NCI-H510A treated with DMSO at 0.1 percent for 48 hours (cell line): ENCODE data around the gene GABPB1.
"Not testable (repeated sequence)": the region's sequence is repeated elsewhere in the genome, so short reads cannot be mapped to it uniquely, and the experiment has no call there.

Source experiments
- DNase-seq: peaks from one replicate; lab custom pipeline; 2025; lab: John Stamatoyannopoulos, UW

GABPB1 gene

GRCh38 chr15:50354838-50355618, at the start of gene GABPB1:
Gene GABPB1, minus strand, starts transcription at chr15:50355198. Its CDS starts 45,400 bp downstream, at chr15:50309798.
- DNase-seq = peak; percentile 71

- not testable (repeated sequence) for DNase-seq
Measured at GRCh38 chr15:50391561-50391960, 36.6 kb upstream of the GABPB1 start.

DNA sequence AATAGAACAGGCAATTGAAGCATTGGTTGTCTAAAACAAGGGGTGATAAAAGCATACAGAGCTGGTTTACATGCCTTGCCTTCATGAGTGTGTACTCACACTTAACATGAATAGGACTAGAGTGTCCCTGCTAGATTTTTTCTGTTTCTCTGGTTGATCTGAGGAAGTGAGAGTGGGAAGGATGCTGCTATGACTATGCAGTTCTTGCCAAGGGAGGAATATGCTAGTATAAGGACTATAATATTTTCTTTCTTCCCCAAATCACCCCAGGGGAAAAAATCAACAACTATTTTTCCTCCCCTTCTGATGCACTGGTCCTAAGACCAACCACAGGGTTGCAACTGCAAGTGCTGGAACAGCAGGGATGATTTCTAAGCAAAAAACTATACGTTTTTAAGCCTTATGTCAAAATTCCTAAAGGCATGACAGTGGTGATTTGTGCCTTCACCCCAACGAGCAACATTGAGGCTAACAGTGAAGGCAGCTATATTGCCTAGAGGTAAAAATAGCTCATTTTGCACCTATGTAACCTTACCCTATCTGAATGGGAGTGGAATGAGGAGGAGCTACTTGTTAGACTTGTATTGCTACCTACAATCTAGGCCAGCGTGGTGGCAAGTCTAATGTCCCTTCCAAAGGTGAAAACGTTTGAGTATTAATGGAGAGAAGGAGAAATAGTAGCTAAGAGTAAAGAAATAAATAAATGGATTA, 35.7 kb upstream of the GABPB1 start:
- peak; percentile 41 for DNase-seq

- DNase-seq = not testable (repeated sequence)
Measured at GRCh38 chr15:50382408-50382807, 27.4 kb upstream of the GABPB1 start.

DNA sequence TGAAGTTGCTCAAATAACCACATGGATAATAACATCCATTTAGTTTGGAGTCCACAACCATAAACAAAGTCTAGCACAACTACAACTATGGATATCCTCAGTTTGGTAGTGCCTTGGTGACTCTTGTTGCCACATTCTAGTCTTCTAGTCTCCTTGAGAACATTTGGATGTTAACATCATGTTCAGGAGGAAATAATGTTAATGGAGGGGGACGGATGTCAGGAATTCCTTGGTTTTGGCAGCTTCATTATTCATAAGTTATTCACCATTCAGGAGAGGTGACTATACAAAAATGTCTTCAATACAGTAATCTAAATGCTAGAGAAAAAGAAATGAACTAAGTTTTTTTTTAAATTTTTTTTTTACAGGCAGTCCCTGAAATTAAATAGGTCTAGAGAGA, 26.4 kb upstream of the GABPB1 start:
- DNase-seq = no peak

DNA sequence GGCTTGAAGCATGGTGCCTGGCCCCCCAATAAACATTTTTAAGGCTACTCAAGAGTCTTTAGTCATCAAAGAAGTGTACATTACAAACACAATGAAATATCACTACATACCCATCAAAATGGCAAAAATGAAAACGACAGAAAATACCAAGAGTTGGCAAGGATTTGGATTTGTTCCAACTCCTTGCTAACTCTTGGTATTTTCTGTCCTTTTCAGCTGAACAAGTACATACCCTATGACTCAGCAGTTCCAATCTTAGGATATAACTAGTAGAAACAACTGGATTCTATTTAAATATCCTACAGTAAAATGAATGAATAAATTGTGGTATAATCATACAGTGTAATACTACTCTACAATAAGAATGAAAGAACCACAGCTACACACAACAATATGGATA, 25.1 kb upstream of the GABPB1 start:
- no peak for DNase-seq

GRCh38 chr15:50379413-50379812, 24.4 kb upstream of the GABPB1 start:
- DNase-seq = not testable (repeated sequence)

DNA sequence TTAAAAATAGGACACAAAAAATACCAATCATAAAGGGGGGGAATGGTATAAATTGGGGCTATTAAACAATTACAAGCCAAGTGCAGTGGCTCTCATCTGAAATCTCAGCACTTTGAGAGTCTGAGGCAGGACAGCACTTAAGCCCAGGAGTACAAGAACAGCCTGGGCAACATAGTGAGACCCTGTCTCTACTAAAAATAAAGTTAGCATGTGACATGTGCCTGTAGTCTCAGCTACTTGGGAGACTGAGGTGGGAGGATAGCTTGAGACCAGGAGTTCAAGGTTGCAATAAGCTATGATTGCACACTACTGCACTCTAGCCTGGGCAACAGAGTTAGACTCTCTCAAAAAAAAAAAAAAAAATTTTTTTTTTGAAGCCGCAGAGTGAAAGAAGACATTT, 23.8 kb upstream of the GABPB1 start:
- no peak for DNase-seq

DNA sequence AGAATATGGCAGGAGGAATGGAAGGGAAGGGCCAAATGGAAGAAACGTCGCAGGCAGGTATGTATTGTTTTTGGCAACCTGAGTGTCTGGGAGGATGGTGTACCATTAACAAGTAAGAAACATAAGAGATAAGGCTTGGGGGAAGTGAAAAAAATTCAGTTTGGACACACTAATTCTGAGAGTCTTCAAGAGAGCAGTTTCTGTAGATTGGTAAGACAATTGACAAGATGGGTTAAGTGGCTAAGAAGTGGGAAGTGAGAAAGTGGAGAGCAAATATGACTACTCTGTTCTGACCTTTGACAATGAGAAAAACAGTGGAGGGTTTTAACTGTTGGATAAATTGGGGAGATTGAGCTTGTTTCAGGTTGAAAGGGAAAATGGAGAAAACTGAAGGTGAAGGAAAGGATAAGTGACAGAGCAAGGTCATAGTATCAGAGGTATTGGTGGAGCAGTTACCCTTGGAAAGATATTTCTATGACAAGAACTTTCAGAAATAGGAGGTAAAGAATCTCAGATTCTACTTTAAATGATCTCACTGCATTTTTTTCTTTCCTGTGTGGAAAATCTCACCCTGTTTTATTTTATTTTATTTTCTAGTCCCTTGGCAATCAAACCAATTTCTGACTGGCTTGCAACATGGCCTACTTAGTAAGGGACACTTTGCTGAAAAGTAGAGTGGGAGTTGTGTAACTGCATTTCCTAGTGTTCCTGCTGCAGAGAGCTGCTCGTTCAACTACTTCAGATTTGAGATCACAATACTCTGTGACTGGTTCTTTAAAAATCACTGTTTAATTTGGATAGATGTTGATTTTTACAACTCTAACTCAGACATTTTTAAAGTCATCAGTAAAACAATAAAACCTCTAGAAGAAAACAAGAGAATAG, 23.1 kb upstream of the GABPB1 start:
- no peak for DNase-seq

- not testable (repeated sequence) for DNase-seq
Measured at GRCh38 chr15:50369564-50369963, 14.6 kb upstream of the GABPB1 start.

DNA sequence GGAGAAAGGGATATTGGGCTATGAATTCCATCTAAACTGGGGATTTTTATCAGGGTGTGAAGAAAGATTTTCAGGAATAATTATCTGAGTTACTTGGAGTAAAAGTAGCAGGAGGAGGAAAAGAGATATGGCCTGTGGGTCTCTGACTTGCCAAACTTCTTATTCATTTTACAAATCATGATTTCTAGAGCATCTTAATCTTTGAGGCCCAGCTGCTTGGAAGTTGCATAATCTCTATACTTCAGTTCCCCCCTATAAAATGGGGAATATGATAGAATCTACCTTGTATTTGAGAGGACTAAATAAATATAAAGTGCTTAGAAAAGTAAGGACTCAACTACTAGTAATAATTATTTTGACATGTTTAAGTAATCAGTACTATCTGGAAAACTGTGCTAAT, 11.0 kb upstream of the GABPB1 start:
- DNase-seq = no peak

DNA sequence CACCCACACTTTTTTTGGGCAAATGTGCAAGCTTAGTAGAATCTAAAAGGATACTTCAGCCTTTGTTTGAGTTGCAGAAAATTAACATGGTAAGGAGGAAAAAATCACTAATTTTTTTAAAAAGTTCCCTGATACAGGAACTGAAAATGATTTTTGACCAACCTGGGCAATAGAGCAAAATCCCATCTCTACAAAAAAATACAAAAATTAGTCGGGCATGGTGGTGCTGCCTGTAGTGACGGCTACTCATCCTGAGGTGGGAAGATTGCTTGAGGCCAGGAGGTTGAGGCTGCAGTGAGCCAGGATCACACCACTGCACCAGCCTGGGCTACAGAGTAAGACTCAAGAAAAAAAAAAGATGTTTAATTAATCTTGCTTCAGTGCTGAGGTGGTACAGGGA, 10.6 kb upstream of the GABPB1 start:
- no peak for DNase-seq

DNA sequence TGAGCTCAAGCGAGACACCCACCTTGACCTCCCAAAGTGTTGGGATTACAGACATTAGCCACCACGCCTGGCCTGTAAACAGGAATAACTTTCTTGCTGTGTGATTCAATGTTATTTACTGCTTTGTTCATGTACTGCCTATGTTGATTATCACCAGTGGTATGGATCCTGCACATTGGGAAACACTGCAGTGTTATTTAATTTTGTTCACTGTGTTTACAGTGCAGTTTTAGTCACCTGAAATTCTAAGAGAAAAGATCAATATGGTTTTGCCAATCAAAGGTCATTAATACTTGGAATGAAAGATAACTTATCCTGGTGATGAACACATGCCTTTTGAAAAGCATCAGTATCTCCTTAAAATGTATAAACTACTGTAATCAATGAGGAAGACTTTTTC, 8.6 kb upstream of the GABPB1 start:
- DNase-seq = no peak

GRCh38 chr15:50361756-50362155, 6.8 kb upstream of the GABPB1 start:
- no peak for DNase-seq

DNA sequence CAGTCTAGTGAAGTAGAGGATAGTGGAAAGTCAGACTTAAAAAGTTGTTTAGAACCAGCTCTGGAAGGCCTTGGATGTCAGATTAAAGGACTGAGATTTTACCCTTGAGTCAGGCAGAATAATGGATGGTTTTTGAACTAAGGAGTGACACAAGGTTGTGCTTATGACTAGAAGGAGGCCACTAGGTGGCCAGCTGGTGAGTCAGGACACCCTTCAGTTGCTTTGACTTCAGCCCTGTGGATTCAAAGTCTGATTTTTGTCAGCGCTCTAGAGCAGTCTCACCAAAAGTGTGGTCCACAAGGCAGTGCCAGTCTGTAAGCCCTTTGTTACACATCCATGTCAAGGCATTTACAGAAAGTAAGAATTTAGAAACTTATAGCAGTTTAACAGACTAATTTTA, 3.8 kb upstream of the GABPB1 start:
- DNase-seq = no peak

DNA sequence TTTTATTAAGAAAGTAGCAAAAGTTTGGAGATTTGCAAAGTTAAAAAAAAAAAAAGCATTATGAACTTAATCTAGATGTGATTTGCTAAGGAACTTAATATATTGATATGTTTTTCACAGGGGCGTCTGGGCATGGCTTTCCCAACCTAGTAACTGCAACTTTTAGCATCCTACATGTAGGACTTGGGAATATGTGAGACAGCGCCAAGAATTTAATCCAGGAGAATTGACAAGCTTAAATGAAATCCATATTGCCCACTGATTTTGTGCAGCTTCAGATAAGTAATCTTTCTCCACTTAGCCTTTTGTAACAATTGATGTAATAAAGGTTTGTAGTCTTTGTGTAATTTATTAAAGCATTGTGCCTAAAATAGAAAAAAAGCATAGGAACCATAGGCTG, 982 bp upstream of the GABPB1 start:
- no peak for DNase-seq

DNA sequence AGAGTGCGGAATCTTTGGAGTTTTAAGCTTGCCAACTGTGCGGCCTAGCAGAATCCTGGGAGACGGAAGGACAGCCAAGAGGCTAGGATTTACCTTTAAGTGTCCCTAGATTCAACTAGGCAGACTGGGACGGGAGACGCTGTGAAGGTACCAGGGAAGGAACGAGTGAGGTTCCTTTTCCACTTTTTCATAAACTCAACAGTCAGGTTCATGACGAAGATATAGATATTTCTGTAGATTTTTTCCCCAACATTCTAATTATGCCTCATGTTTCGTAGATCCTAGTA, 564 bp upstream of the GABPB1 start:
- DNase-seq = no peak

DNA sequence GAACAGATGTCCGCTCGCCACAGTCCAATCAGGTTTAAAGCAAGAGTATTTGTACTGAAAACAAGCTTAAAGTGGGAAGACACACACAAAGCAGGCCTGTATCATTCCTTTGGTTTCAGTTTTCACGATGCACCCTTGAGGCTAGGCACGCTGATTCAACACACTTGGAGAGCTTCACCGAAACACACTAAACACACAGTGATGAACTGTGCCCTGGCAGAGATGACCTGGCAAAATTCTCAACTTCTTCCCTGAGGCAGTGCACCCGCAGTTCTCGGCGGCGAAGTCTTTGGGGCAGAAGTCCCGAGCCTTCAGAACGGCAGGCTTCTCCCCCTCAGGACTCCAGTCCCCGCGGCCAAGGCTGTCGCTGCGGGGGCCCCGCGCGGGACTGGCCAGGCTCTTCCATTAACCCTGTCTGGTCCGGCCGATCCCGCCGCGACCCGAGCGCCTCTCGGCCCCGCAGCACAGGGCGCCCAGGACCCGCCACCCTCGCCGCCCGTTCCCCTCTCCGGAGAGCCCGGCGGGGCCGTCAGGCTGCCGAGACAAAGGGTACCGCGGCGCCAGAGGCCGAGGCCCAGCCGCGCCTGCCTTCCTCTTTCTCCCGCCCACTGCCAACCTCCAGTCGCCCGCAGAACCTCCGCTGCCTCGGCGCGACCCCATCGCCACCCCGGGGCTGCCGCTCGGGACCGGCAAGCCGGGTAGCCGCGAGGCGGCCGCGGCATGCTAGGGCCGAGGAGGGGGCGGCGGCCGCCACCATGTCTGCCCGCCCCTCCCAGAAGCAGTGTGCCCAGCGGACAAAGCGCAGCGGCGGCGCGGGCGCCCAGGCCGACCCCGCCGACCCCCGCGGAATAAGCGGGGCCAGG, 792 bp downstream of the GABPB1 start:
- DNase-seq = peak; percentile 21

DNA sequence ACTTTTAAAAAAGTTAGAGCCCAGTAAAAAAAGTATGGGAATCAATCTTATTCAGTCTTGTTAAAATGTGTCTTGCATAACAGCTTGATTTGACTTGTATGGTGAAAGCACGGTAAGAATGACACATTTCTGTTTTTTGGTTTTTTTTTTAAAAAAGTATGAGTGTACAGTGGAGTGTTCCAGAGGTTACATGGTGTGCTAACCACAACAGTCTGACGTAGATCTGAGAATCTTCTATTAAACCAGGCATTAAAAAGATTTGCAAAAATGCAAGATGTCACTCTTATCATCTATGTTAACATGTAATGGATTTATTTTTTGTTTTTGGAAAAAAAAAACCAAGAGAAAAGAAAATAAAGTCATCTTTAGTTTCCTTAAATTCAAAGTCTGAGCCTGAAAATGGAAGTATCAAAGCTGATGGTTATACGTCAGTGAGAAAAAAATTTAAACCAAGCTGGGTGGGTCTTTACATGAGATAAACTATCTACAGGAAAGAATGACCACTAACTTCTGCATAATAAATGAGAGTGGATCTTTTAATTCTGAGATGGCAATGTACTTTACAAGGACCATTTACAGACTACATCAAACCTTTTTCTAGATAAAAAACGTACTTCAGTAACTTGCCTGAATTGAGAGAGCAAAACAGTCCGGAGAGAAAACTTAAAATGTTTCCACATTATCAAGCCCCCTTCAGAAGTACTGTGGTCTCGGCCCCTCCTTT, 1.6 kb downstream of the GABPB1 start:
- DNase-seq = no peak

DNA sequence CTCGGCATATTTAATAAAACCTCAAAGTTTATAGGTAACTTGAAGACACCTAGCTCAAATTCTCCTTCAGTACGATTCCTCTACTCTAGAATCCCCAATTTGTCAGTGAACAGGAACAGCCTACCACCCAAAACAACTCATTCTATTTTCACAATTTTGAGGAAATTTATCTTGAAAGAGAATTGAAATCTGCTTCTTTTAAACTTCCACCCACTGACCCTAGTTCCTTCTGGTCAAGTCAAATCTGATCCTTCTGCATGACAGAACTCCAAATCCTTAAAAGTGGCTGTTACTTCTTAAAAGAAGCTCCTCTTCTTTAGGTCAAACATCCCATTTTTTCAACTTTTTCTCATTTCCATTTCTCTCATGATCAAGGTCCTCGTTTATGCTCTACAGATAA, 4.4 kb downstream of the GABPB1 start:
- no peak for DNase-seq

- DNase-seq = no peak
Measured at GRCh38 chr15:50345298-50345697, 9.7 kb downstream of the GABPB1 start.
